Measurements from ENCODE around the gene KLK15. TPM values are rescaled to one million over a fixed set of nuclear protein-coding genes. Genes with fewer than 3 reads are reported as not detected.

Gene KLK15
- not detected for total RNA-seq

- no peak for DNase-seq (ENCODE audit: extremely low spot score in 2 of 2)
- H3K4me1 ChIP-seq: peaks cover 16% of the 10 kb centered on the region
- no peaks in the 10 kb centered on the region for H3K9me3 ChIP-seq
- H3K27ac ChIP-seq: no peak within 1 kb of the TSS
- TF ChIP-seq CTCF (IDR thresholded peaks at IDR 0.05) (no peak), POLR2AphosphoS5 (IDR thresholded peaks at IDR 0.05; ENCODE audit: insufficient read depth in 1 of 2, low read depth in 1 of 2) (no peak), POLR2A (IDR thresholded peaks at IDR 0.05) (no peak)
- no peaks in the 10 kb centered on the region for H3K27me3 ChIP-seq
- intact Hi-C loops (cut with DNase I): no loop called here
- no peak within 1 kb of the TSS for H3K4me3 ChIP-seq
- no peaks in the 10 kb centered on the region for H3K36me3 ChIP-seq
Measured at GRCh38 chr19:50833117-50833801, at the start of gene KLK15. KLK15 (minus strand) TSS chr19:50833574; CDS start chr19:50831492, 2,082 bp downstream.

GRCh38 chr19:50882188-50882587 is 48.8 kb upstream of the KLK15 start:
- Histone ChIP-seq H3K4me3 (no peak overlapping the region), H3K36me3 (no peaks in the 10 kb centered on the region), H3K9me3 (no peaks in the 10 kb centered on the region), H3K27me3 (no peaks in the 10 kb centered on the region), H3K4me1 (no peaks in the 10 kb centered on the region), H3K27ac (no peak overlapping the region)
- intact Hi-C loops (cut with DNase I): no loop called here
- no peak for DNase-seq (ENCODE audit: extremely low spot score in 2 of 2)
- no peak for TF ChIP-seq POLR2A (IDR thresholded peaks at IDR 0.05)
- TF ChIP-seq CTCF (IDR thresholded peaks at IDR 0.05): no peak
- no peak for TF ChIP-seq POLR2AphosphoS5 (IDR thresholded peaks at IDR 0.05; ENCODE audit: insufficient read depth in 1 of 2, low read depth in 1 of 2)

- no peak for DNase-seq (ENCODE audit: extremely low spot score in 2 of 2)
- H3K4me1 ChIP-seq: no peaks in the 10 kb centered on the region
- H3K36me3 ChIP-seq: no peaks in the 10 kb centered on the region
- H3K27me3 ChIP-seq: no peaks in the 10 kb centered on the region
- intact Hi-C loops (cut with DNase I): no loop called here
- TF ChIP-seq POLR2AphosphoS5 (IDR thresholded peaks at IDR 0.05; ENCODE audit: insufficient read depth in 1 of 2, low read depth in 1 of 2) (no peak), POLR2A (IDR thresholded peaks at IDR 0.05) (no peak), CTCF (IDR thresholded peaks at IDR 0.05) (no peak)
- H3K4me3 ChIP-seq: no peak overlapping the region
- H3K9me3 ChIP-seq: no peaks in the 10 kb centered on the region
- no peak overlapping the region for H3K27ac ChIP-seq
Measured at GRCh38 chr19:50880241-50880640, 46.9 kb upstream of the KLK15 start.

GRCh38 chr19:50878851-50879250 is 45.5 kb upstream of the KLK15 start:
- Histone ChIP-seq H3K27me3 (no peaks in the 10 kb centered on the region), H3K36me3 (no peaks in the 10 kb centered on the region), H3K9me3 (no peaks in the 10 kb centered on the region), H3K4me1 (no peaks in the 10 kb centered on the region), H3K27ac (no peak overlapping the region), H3K4me3 (no peak overlapping the region)
- no peak for DNase-seq (ENCODE audit: extremely low spot score in 2 of 2)
- TF ChIP-seq POLR2AphosphoS5 (IDR thresholded peaks at IDR 0.05; ENCODE audit: insufficient read depth in 1 of 2, low read depth in 1 of 2) (no peak), CTCF (IDR thresholded peaks at IDR 0.05) (no peak), POLR2A (IDR thresholded peaks at IDR 0.05) (no peak)
- intact Hi-C loops (cut with DNase I): no loop called here

- Histone ChIP-seq H3K9me3 (no peaks in the 10 kb centered on the region), H3K27me3 (no peaks in the 10 kb centered on the region), H3K4me1 (no peaks in the 10 kb centered on the region), H3K4me3 (no peak overlapping the region), H3K27ac (no peak overlapping the region), H3K36me3 (no peaks in the 10 kb centered on the region)
- no peak for DNase-seq (ENCODE audit: extremely low spot score in 2 of 2)
- TF ChIP-seq CTCF (IDR thresholded peaks at IDR 0.05) (no peak), POLR2AphosphoS5 (IDR thresholded peaks at IDR 0.05; ENCODE audit: insufficient read depth in 1 of 2, low read depth in 1 of 2) (no peak), POLR2A (IDR thresholded peaks at IDR 0.05) (no peak)
- intact Hi-C loops (cut with DNase I): no loop called here
Measured at GRCh38 chr19:50877338-50877737, 44.0 kb upstream of the KLK15 start.
